EH (cell line): ENCODE data around the gene TGM6.
A peak's percentile ranks its signal among the peaks of the same experiment; 100 is the strongest.

ENCODE experiments used
- DNase-seq: peaks from one replicate; pipeline ENCODE4 v3.0.0-alpha.2; 2015; ENCODE audit warnings: low read depth

The TGM6 gene

DNA sequence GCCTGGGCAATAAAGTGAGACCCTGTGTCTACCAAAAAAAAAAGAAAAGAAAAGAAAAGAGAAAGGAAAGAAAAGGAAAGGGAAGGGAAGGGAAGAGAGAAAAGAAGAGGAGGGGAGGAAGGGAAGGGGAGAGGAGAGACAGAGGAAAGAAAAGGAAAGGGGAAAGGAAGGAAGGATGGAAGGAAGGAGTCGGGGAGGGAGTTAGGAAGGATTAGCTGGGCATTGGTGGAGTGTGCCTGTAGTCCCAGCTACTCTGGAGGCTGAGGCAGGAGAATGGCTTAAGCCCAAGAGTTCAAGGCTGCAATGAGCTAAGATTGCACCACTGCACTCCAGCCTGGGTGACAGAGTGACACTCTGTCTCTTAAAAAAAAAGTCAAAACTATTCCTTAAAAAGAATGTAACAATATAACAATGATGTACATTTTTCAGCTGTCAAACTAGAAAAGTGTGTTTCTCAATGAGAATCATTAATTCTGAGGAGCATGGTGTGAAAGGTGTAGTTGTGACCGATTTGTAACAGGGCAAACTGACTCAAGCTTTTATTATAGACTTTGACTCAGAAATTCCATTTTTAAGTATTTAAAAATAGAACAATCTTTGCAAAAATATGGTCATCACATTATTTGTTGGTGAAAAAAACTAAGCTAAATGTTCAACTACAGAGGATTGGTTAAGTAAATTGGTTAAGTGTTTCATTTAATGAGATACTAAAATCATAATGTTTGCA, 75.2 kb downstream of the TGM6 start:
- DNase-seq: no peak

DNA sequence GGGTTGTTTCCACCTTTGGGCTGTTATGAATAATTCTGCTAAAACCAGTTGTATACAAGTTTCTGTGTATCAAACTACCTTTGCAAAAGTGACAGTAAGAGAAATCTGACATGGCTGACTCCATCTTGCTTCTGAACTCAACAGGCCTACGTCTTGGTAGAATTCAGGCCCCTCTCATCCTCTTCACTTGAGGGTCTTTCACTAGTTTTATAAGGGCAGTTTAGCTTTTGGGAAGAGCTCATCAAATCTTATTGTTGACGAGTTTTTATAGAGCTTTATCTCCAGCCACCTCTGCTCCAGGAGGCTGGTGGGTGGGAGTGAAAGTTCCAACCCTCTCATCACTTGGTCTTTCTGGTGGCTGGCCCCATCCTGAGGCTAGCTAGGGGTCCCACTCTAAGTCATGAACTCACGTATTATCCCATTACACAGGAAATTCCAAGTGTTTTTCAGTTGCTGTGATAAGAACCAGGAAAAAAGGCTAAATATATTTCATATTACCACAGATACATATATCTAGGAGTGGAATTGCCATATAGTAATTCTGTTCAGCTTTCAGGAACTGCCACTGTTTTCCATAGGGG, 78.3 kb downstream of the TGM6 start:
- no peak for DNase-seq

DNA sequence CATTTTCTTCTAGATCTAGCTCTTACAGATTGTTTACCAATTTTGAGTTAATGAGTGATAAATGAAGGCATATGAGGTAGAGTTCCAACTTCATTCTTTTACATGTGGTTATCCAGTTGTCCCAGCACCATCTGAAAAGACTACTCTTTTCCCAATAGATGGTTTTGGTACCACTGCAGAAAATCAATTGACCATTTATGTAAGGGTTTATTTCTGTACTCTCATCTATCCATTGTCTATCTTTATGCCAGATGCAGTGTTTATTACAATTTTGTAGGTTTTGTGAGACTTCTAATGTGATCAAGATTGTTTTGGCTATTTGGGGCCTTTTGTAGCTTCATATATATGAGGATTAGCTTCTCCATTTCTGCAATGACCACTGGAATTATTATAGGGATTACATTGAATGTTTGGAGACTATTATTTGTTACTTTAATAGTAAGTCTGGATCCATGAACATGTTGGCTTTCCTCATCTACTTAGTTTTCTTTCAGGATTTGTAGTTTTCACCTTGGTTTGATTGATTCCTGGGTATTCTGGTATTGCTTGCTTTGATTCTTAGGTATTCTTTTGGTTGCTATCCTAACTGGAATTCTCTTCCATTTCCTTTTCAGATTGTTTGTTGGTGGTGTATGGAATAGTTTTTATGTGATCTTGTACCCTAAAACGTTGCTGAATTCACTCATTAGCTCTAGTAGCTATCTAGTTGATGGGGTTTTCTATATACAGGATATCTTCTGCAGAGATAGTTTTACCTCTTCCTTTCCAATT, 79.5 kb downstream of the TGM6 start:
- no peak for DNase-seq

DNA sequence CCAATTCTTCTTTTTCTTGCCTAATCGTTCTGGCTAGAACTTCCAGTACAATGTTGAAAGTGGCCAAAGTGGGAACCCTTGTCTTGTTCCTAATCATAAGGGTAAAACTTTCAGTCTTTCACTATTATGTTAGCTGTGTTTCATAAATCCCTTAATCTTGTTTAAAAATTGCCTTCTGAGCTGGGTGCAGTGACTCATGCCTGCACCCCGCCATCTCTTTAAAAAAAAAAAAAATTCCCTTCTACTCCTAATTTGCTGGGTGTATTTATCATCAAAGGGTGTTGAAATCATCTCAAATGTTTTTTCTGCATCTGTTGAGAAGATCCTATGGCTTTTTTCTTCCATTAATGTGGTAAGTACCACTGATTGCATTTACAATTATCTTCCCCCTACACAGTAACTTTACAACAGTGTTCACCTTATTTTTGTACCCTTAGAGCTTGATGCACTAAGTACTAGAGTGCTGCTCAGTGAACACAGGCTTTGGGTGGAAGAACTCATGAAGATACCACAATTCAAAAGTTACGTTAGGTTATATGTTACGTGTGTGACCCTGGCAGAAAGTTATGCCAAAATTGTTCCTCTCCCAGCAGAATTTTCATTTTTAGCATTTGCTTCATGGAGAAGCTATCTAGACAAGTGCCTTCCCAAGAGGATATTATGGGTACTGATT, 80.2 kb downstream of the TGM6 start:
- DNase-seq: no peak

DNA sequence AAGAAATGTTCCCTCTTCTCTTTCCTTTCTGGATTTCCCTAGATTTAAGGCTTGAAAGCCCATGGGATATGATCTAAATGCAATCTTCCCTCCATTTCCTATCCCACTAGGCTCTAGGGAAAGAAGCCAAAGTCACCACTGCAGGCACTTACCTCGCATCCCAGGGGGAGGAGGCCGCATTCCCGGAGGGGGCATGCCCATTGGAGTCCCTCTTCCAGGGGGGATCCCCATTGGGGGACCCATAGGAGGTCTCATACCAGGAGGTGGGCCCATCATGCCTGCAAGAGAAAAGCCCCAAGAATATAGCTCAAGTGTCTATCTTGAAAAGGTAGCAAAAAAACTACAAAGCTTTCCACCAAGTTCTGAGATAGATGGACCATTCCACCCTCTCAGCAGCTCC, 81.8 kb downstream of the TGM6 start:
- DNase-seq: no peak

DNA sequence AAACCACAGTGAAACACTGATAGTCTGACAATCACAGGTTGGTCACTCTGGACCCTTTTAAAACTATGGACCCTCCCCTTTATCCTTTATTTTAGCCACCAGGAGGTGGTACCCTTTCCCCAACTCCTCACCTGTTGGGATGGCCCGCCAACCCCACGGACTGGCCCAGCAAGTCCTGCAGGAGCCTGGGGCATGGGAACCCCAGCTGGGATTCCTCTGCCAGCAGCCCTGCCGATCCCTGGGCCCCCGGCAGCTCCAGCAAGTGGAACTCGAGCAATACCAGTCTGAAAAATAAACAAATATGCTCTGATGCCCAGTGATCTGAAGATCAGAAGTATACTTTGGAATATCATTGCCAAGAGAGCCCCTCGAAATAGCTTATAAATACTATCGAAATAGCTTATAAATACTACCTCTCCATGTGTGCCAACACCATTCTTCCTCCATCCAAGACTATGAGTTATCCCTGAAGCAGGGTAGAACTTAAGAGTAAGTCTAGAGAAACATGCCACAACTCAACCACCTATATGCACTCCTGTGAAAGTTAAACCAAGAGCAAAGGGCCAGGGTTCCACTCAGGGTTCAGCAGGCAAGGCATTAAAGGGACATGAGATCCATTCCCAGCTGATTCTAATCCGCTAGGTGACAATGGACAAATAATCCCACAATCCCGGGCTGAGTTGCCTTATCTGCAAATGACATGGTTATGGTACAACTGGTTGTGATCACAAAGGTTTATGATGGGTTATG, 83.1 kb downstream of the TGM6 start:
- no peak for DNase-seq

DNA sequence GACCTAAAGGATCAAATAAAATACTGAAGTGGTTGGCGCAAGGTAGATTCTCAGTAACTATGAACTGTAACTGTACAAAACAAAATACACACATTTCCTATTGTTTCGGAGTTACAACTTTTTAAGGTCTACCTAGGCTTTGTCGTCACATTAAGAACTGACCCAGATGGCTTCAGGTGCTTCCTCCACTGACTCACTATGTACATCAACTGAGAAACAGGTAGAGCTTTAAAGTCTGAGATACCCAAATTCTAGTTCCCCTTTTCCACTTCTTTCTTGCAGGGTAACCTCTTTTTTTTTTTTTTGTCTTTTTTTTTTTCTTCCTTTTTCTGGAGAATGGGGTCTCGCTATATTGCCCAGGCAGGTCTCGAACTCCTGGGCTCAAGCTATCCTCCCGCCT, 84.4 kb downstream of the TGM6 start:
- DNase-seq: no peak

DNA sequence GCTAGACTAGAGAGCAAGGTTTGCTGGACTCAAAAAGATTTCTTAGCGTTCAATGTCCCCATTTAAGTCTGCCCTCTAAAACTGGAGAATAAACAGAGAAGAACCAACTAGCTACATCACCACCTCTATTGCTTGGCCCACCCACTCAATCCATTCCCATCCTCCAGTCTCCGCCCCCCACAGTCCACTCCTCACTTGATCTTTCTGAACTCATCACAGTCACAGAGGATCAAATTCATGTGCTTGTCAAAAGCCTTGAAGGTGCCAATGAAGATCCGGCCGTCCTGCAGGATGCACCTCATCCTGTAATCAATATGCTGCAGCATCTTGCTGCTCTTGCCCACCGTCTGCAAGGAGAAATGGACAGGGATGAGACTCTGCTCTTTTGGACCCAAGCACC, 86.7 kb downstream of the TGM6 start:
- DNase-seq: no peak

DNA sequence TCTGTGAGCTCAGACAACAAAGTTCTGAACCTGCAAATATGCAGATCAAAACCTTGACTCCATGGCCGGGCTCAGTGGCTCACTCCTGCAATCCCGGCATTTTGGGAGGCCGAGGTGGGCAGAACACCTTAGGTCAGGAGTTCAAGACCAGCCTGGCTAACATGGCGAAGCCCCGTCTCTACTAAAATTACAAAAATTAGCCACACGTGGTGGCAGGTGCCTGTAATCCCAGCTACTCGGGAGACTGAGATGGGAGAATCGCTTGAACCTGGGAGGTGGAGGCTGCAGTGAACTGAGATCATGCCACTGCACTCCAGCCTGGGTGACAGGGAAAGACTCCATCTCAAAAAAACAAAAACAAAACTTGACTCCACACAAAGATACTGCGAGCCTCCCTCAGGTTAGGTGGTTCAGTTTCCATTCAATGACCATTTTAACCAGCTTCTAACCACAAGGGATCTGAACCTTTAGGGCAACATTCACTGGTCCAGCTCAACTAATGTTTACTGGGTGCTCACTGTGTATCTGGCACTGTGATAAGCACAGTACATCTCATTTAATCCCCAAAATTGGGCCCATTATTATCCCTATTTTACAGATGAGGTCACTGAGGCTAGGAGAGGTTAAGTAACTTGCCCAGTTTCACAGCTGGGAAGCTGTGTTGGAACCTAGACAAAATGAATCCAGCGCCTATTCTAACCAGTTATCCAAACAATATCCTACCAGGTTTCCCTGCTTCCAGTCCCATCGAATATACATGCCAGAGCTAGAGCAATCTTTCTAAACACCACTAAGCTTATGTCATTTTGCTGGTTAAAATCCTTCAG, 88.1 kb downstream of the TGM6 start:
- DNase-seq: peak; percentile 22

DNA sequence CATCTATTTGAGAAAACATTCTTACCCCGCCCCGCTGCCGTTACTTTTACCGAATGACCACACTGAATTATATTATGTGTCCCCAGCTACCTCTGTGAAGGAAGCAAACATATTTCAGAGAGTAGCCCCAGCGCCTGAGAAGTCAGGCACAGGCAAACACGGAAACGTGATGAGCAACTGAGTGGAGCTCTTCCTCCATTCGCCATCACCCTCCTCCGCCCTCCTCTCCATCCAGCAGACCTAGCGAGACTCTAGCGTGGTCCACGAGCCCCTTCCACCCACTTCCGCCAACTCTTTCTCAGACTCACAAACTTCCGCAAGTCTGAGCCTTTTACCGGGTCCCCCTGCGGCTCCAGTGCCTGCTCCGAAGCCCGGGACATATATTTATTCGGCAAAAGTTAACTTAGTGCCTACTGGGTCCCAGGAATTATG, 89.3 kb downstream of the TGM6 start:
- peak; percentile 77 for DNase-seq

DNA sequence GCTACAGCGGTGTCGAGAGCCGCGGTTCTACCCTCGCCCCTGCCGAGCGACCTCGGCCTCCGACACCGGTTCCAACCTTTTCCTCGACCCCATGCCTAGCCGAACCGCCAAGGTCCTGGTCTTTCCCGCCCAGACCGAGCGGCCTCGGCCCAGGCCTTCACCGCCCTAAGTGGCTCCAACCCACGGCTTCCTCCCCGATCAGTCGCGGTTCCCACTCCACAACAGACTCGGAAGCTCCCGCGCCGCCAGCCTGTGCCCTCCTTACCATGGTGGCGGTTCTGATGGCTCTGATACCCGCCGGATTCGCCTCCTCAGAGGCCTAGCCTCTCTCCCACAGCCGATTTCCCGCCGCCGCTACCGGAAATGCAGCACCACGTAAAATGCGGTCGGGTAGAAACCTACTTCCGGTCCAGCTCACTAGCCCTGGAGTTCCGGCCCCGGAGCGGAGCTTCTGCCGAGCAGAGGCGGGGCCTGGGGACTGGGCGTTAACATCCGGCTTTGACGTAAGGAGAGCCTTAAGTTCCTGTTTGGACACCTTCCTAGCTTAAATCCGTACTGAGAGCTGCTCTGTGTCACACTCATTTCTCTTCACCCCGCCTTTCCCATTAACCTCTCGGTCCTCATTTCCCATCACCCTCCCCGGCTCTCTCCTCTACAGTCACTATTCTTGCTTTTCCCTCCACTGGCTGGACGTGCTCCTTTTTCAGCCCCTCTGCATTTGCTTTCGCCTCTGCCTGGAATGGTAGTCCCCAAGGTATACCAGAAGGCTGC, 89.9 kb downstream of the TGM6 start, which contains the start of gene SNRPB:
TSS of gene SNRPB (minus strand) at position 367 of the 771 bp plus-strand sequence. CDS start at position 268, 99 bp downstream.
- DNase-seq: peak; percentile 99

DNA sequence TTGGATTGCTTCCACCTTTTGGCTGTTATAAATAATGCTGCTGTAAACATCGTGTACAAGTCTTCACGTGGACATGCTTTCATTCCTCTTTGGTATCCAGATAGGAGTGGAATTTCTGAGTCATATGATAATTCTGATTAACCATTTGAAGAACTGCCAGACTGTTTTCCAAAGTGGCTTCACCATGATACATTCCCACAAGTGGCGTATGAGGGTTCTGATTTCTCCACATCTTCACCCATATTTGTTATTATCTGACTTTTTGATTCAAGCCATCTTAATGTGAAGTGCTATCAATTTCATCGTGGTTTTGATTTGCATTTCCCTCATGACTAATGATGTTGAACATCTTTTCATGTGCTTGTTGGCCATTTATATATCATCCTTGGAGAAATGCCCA, 92.8 kb downstream of the TGM6 start:
- DNase-seq: peak; percentile 93

DNA sequence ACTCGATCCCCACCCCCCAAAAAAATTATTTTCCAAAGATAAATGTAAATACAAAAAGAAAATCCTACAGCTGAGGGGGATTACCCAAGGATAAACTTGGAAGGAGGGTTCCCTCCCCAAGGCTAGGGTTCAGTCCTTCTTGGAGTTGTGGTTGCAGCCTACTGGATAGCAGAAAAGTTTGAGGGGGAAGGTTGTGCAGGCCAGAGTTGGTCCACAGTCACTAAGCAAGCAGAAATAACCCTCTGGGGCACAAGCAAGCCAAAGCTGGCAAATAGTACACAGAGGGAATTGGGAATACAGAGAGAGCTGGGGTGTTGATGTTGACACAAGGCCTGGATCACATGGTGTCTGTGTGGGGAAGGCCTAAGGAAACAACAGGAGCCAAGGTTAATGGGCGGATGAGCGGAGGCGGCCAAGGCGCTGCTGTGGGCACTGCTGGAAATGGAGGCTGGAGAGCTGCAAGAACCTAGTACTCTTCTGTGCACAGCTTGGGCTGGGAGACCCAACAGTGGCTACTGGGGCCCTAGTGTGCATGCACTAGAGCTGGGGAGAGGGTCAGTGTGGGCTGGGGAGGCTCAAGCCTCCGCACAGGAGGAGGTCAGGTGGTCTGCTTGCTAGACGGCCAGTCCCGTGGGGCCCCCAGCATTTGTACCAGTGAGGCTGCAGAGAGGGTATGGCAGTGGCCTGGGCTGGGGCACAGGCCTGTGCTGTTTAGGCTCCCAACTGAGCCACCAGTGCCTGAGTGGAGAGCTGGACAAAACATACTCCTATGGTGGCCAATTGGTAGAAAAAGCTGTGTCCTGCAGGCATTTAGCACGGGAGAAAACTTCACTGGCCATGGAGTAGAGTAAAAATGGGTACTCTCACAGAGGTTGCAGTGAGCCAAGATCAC, 95.4 kb downstream of the TGM6 start:
- DNase-seq: no peak

DNA sequence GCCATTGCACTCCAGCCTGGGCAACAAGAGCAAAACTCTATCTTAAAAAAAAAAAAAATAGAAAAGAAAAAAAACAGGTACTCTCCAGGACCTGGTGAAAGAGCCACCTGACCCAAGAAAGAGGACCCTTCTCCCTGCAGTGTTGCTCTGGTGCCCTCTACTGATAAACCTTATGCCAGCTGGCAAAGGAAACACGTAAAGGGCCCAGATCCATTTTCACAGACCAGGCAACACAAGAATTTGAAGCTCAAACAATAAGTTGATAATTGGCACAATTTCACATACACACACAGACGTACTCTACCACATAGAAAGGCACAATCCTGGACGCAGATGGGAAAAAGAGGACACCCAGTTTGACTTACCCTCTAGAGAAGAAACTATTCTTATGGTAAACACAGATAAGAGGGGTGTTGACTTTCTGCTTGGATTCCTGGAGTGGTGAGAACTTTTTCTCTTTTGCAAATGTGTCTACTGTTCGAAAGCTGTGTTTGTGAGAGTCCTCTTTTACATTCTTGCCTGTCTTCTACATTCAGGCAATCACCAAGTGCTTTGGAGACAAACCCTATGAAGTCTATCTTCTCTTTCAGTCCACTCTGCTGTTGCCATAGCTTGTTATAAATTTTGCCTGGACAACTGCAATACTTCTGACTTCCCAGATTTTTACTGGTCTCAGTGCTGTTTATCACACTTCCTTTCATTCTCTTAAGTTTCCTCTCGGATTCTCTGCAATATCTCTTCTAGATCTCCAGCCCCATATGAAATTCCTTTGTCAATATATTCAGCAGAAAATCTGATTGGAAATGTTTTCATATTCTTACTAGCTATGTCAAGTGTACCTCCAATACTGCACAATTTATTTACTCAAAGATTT, 96.3 kb downstream of the TGM6 start:
- DNase-seq: no peak

DNA sequence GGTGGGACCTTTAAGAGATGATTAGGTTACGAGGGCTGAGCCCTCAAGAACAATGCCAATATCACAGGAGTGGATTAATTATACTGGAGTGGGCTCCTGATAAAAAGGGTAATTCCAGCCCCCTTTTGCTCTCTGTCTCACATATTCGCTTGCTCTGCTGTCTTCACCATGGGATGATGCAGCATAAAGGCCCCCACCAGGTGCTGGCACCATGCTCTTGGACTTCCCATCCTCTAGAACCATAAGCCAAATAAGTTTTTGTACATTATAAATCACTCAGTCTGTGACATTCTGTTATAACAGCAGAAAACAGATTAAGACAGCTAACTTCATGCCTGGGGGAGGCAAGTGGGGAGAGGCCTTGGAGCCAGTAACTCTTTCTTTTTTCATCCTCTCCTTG, 99.7 kb downstream of the TGM6 start:
- no peak for DNase-seq
